K562 (cell line): Measurements from ENCODE around the gene TXN. TPM values are rescaled to one million over a fixed set of nuclear protein-coding genes. Genes with fewer than 3 reads are reported as not detected.

Experiments used
- CBX5 ChIP-seq: IDR thresholded peaks from 2 replicates; pipeline ENCODE4 v1.6.1; 2014; ENCODE audit warnings: low read depth, borderline replicate concordance
- E2F6 ChIP-seq, 2 experiments: IDR thresholded peaks; 2 replicates each; pipeline ENCODE4 v1.6.1; 2011; ENCODE audit warnings: borderline replicate concordance in 1 of 2, control low read depth in 1 of 2, low read depth in 1 of 2, low read length in 1 of 2, mild to moderate bottlenecking in 1 of 2, mixed read lengths in 1 of 2, moderate library complexity in 1 of 2; ENCODE audit not compliant: insufficient read depth in 1 of 2, insufficient read length in 1 of 2, poor library complexity in 1 of 2, severe bottlenecking in 1 of 2; ENCODE audit errors: extremely low read depth in 1 of 2
- ETV1 ChIP-seq: fragments of 450-650 bp; conservative IDR thresholded peaks from 2 replicates; pipeline ENCODE4 v1.6.1; 2016; ENCODE audit warnings: missing genetic modification characterization, control low read depth, low read depth, missing compliant biosample characterization
- L3MBTL2 ChIP-seq: fragments of 450-650 bp; IDR thresholded peaks from 2 replicates; pipeline ENCODE4 v1.6.1; 2016; ENCODE audit warnings: mild to moderate bottlenecking, moderate library complexity
- NFE2 ChIP-seq: IDR thresholded peaks from 2 replicates; pipeline ENCODE4 v1.6.1; 2014; ENCODE audit warnings: antibody characterized with exemption, low read depth
- NR3C1 ChIP-seq: sonication (generic); formaldehyde crosslinking; IDR thresholded peaks from 2 replicates; pipeline ENCODE4 v1.8.1; 2022; ENCODE audit warnings: missing genetic modification reagents
- NR4A1 ChIP-seq, 2 experiments: fragments of 250-450 bp in 1 of 2; fragments of 450-650 bp in 1 of 2; sonication (Bioruptor Pico) in 1 of 2; IDR thresholded peaks; 2 replicates each; pipeline versions ENCODE4 v1.4.0 to v1.6.1; 2016 to 2020; ENCODE audit warnings: mild to moderate bottlenecking in 2 of 2, missing compliant biosample characterization in 1 of 2, missing genetic modification characterization in 1 of 2, moderate library complexity in 1 of 2
- POLR2AphosphoS5 ChIP-seq: IDR thresholded peaks from 2 replicates; pipeline ENCODE4 v1.6.1; 2011; ENCODE audit warnings: mild to moderate bottlenecking, low read depth, low read length, moderate library complexity; ENCODE audit not compliant: control insufficient read depth, insufficient read depth
- PTTG1 ChIP-seq: fragments of 450-650 bp; IDR thresholded peaks from 2 replicates; pipeline ENCODE4 v1.6.1; 2016; ENCODE audit warnings: low read depth, mild to moderate bottlenecking, missing genetic modification characterization, missing compliant biosample characterization
- PURB ChIP-seq: sonication (generic); formaldehyde crosslinking; IDR thresholded peaks from 2 replicates; pipeline ENCODE4 v1.9.0; 2021; ENCODE audit warnings: low read depth, mild to moderate bottlenecking, missing genetic modification reagents
- RBFOX2 ChIP-seq: fragments of 200-400 bp; formaldehyde crosslinking; IDR thresholded peaks from 2 replicates; pipeline ENCODE4 v1.6.1; 2017; ENCODE audit warnings: low read depth, mild to moderate bottlenecking, low read length, moderate library complexity
- SIRT6 ChIP-seq: IDR thresholded peaks from one replicate; pipeline ENCODE4 v1.6.1; 2012; ENCODE audit warnings: low read depth, mild to moderate bottlenecking, control low read depth, inconsistent platforms, low read length, moderate library complexity
- SMARCE1 ChIP-seq: fragments of 450-650 bp; IDR thresholded peaks from 2 replicates; pipeline ENCODE4 v1.7.1; 2016; ENCODE audit warnings: mild to moderate bottlenecking
- THAP12 ChIP-seq: fragments of 250-450 bp; sonication (Bioruptor Pico); IDR thresholded peaks from 2 replicates; pipeline ENCODE4 v1.9.0; 2021; ENCODE audit warnings: mild to moderate bottlenecking, inconsistent platforms
- ZBTB1 ChIP-seq: sonication (generic); formaldehyde crosslinking; IDR thresholded peaks from 2 replicates; pipeline ENCODE4 v1.8.1; 2023; ENCODE audit warnings: missing genetic modification reagents, low read depth, mild to moderate bottlenecking, borderline replicate concordance
- polyA plus RNA-seq, 8 experiments: library from polyadenylated mRNA; depleted of rRNA in 4 of 8; stranded (reverse) in 5 of 8; unstranded in 3 of 8; fragments of >200 nt; fragmentation: Nextera tagmentation in 2 of 8; fragmentation: Illumina TruSeq in 1 of 8; extraction: Ambion mirVana in 2 of 8; extraction: Trizol in 1 of 8; gene quantifications; 2 replicates each; pipeline versions ENCODE4 v1.2.1 to v1.2.3, GENCODE V29; 2011 to 2014; ENCODE audit warnings: inconsistent platforms in 1 of 8, missing spikeins in 1 of 8
- total RNA-seq, 7 experiments: library from RNA; depleted of rRNA in 6 of 7; stranded (reverse); fragments of >200 nt in 6 of 7; fragmentation: Illumina TruSeq in 2 of 7; extraction: Trizol in 2 of 7; gene quantifications; 2 replicates each; pipeline versions ENCODE4 v1.2.1 to v1.2.3, GENCODE V29; 2011 to 2021; ENCODE audit warnings: low replicate concordance in 1 of 7
- TF ChIP-seq, protein P1 (sequence below): fragments of 450-650 bp; formaldehyde crosslinking; IDR thresholded peaks from 2 replicates; pipeline ENCODE4 v1.4.0; 2020; ENCODE audit warnings: mild to moderate bottlenecking, moderate library complexity
- TF ChIP-seq, protein P2 (sequence below): sonication (generic); formaldehyde crosslinking; IDR thresholded peaks from 2 replicates; pipeline ENCODE4 v1.9.0; 2022; ENCODE audit warnings: mild to moderate bottlenecking, missing genetic modification reagents
- TF ChIP-seq, protein P3 (sequence below): fragments of 450-650 bp; formaldehyde crosslinking; IDR thresholded peaks from 2 replicates; pipeline ENCODE4 v1.4.0; 2020; ENCODE audit warnings: mild to moderate bottlenecking, moderate library complexity

The TXN gene
- total and polyA plus RNA-seq, 9 of the 15 experiments (the other 6 are each of a cell fraction or from before 2014, with no cell fraction given), result 272 to 1,596 (median 514) TPM

- TF ChIP-seq, protein P1, sequence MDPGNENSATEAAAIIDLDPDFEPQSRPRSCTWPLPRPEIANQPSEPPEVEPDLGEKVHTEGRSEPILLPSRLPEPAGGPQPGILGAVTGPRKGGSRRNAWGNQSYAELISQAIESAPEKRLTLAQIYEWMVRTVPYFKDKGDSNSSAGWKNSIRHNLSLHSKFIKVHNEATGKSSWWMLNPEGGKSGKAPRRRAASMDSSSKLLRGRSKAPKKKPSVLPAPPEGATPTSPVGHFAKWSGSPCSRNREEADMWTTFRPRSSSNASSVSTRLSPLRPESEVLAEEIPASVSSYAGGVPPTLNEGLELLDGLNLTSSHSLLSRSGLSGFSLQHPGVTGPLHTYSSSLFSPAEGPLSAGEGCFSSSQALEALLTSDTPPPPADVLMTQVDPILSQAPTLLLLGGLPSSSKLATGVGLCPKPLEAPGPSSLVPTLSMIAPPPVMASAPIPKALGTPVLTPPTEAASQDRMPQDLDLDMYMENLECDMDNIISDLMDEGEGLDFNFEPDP, result no peak
- peak; percentile 78 for TF ChIP-seq RBFOX2
- TF ChIP-seq NR4A1 (CRISPR knock-in tag; IDR thresholded peaks at IDR 0.05), result 0 out of 2 replicates have a peak, but pooled peaks have one; percentile 41
- TF ChIP-seq NR4A1 (tag; IDR thresholded peaks at IDR 0.05), result no peak
- no peak for TF ChIP-seq NFE2
- no peak for TF ChIP-seq PURB (CRISPR knock-in tag)
- TF ChIP-seq NR3C1 (CRISPR knock-in tag), result 0 out of 2 replicates have a peak, but pooled peaks have one; percentile 25
- TF ChIP-seq SIRT6, result no peak
- TF ChIP-seq, protein P2, sequence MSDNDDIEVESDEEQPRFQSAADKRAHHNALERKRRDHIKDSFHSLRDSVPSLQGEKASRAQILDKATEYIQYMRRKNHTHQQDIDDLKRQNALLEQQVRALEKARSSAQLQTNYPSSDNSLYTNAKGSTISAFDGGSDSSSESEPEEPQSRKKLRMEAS (CRISPR knock-in tag), result peak; percentile 78
- TF ChIP-seq SMARCE1, result no peak
- no peak for TF ChIP-seq CBX5
- TF ChIP-seq POLR2AphosphoS5, result peak; percentile 40; the same call in 1 of the 2 replicates
- peak; percentile 68; the same call in 1 of the 2 replicates for TF ChIP-seq ZBTB1
- TF ChIP-seq, protein P3, sequence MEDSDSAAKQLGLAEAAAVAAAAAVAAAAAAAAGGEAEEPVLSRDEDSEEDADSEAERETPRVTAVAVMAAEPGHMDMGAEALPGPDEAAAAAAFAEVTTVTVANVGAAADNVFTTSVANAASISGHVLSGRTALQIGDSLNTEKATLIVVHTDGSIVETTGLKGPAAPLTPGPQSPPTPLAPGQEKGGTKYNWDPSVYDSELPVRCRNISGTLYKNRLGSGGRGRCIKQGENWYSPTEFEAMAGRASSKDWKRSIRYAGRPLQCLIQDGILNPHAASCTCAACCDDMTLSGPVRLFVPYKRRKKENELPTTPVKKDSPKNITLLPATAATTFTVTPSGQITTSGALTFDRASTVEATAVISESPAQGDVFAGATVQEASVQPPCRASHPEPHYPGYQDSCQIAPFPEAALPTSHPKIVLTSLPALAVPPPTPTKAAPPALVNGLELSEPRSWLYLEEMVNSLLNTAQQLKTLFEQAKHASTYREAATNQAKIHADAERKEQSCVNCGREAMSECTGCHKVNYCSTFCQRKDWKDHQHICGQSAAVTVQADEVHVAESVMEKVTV, result no peak
- TF ChIP-seq PTTG1 (tag), result no peak
- peak; percentile 47; the same call in 1 of the 2 replicates for TF ChIP-seq ETV1 (tag)
- peak; percentile 13 to 68 for TF ChIP-seq E2F6 (IDR thresholded peaks at IDR 0.05; ENCODE audit: borderline replicate concordance in 1 of 2, extremely low read depth in 1 of 2, insufficient read depth in 1 of 2, insufficient read length in 1 of 2, low read depth in 1 of 2, low read length in 1 of 2, poor library complexity in 1 of 2, severe bottlenecking in 1 of 2)
- peak; percentile 36; the same call in 1 of the 2 replicates for TF ChIP-seq L3MBTL2
- peak; percentile 36; the same call in 1 of the 2 replicates for TF ChIP-seq THAP12
Measured at GRCh38 chr9:110255463-110256379, 586 bp downstream of the TXN start (continued).
